K562 (cell line): ENCODE results near the gene GLI1. TPM values are rescaled to one million over a fixed set of nuclear protein-coding genes. Genes with fewer than 3 reads are reported as not detected.

Experiments used
- ATAC-seq: fragments of 200-7000 bp; cut with Tn5 transposase; 3 replicates; pipeline ENCODE4 v1.9.1; 2020; ENCODE audit warnings: moderate library complexity
- BruUV-seq: library from RNA; stranded (reverse); fragments of 400-500 nt; replicated peaks from 2 replicates; lab custom pipeline; 2021; lab: Mats Ljungman, UMichigan
- CTCF ChIA-PET: fragments of 300-600 bp; formaldehyde crosslinking; extraction: SDS; loops from one replicate; lab custom pipeline; 2021; ENCODE audit warnings: low intra/inter-chr PET ratio; lab: Yijun Ruan, JAX
- POLR2A ChIA-PET: fragments of 300-600, 350-650 bp; sonication (Branson Sonifier 250); formaldehyde crosslinking; extraction: SDS; loops from one replicate; lab custom pipeline; 2021; ENCODE audit warnings: antibody characterized with exemption, inconsistent platforms; lab: Yijun Ruan, JAX
- DNase-seq, 4 experiments: peaks; one replicate each; pipeline versions ENCODE4 v3.0.0 to v3.0.0-alpha.2; 2011 to 2018; ENCODE audit warnings: low spot score in 3 of 4, mixed read lengths in 3 of 4; ENCODE audit errors: extremely low read depth in 1 of 4
- FAIRE-seq: peaks from 2 replicates; lab custom pipeline; 2011; peaks lifted over from hg19 to GRCh38; lab: Jason Lieb, UNC
- H2AFZ ChIP-seq: 2 replicates; pipeline ENCODE4 v1.6.0; 2011; ENCODE audit warnings: low read depth, low read length, control low read depth, inconsistent platforms
- H3K27ac ChIP-seq: fragments of 200-600 bp; 3 replicates; pipeline ENCODE4 v1.8.0; 2011; ENCODE audit warnings: low read depth, mild to moderate bottlenecking, control low read depth, inconsistent platforms, low read length, moderate library complexity, mixed read lengths; ENCODE audit errors: extremely low read depth
- H3K27me3 ChIP-seq, 2 experiments: fragments of 300-600 bp in 1 of 2; 2 replicates in 1 of 2; 3 replicates in 1 of 2; pipeline versions ENCODE4 v1.6.0 to v1.8.0; 2011; ENCODE audit warnings: inconsistent platforms in 2 of 2, low read length in 2 of 2, mild to moderate bottlenecking in 1 of 2, mixed read lengths in 1 of 2, moderate library complexity in 1 of 2; ENCODE audit not compliant: control insufficient read depth in 2 of 2, insufficient read depth in 2 of 2
- H3K36me3 ChIP-seq: fragments of 300-600 bp; 3 replicates; pipeline ENCODE4 v1.8.0; 2011; ENCODE audit warnings: mild to moderate bottlenecking, low read length, inconsistent platforms; ENCODE audit not compliant: control insufficient read depth, insufficient read depth
- H3K4me1 ChIP-seq, 2 experiments: fragments of 200-600 bp in 1 of 2; replicated peaks in 1 of 2; 2 replicates in 1 of 2; 3 replicates in 1 of 2; pipeline versions ENCODE4 v1.5.1 to v1.8.0; 2011; ENCODE audit warnings: inconsistent platforms in 2 of 2, low read length in 2 of 2, mild to moderate bottlenecking in 1 of 2, mixed read lengths in 1 of 2, moderate library complexity in 1 of 2; ENCODE audit not compliant: control insufficient read depth in 2 of 2, insufficient read depth in 2 of 2
- H3K4me2 ChIP-seq: 2 replicates; pipeline ENCODE4 v1.6.1; 2011; ENCODE audit warnings: low read length, control low read depth, inconsistent platforms, mixed read lengths; ENCODE audit not compliant: insufficient read depth
- H3K4me3 ChIP-seq: fragments of 200-600 bp; sonication (generic), shearing (Covaris generic); 2 replicates; pipeline ENCODE4 v1.5.1; 2016; ENCODE audit warnings: control low read depth, inconsistent platforms
- H3K79me2 ChIP-seq: fragments of 200-600 bp; 3 replicates; pipeline ENCODE4 v1.8.0; 2011; ENCODE audit warnings: low read length, inconsistent platforms; ENCODE audit not compliant: control insufficient read depth, insufficient read depth
- H3K9ac ChIP-seq, 2 experiments: 2 replicates each; pipeline versions ENCODE4 v1.6.0 to v1.6.1; 2011; ENCODE audit warnings: low read depth in 2 of 2, low read length in 2 of 2, control low read depth in 1 of 2, inconsistent platforms in 1 of 2, mild to moderate bottlenecking in 1 of 2, mixed read lengths in 1 of 2; ENCODE audit not compliant: insufficient read depth in 1 of 2
- H3K9me1 ChIP-seq: one replicate; pipeline ENCODE4 v1.6.0; 2011; ENCODE audit warnings: inconsistent platforms, mild to moderate bottlenecking, low read length, moderate library complexity; ENCODE audit not compliant: control insufficient read depth, insufficient read depth
- H3K9me3 ChIP-seq: replicated peaks from 2 replicates; pipeline ENCODE4 v1.5.1; 2011; ENCODE audit warnings: low read depth, low read length, inconsistent platforms; ENCODE audit not compliant: control insufficient read depth, insufficient read depth
- H4K20me1 ChIP-seq: replicated peaks from 2 replicates; pipeline ENCODE4 v1.6.1; 2011; ENCODE audit warnings: low read length, inconsistent platforms, mixed read lengths; ENCODE audit not compliant: control insufficient read depth, insufficient read depth
- EP400 ChIP-seq: fragments of 450-650 bp; IDR thresholded peaks from 2 replicates; pipeline ENCODE4 v1.6.1; 2017; ENCODE audit warnings: antibody characterized with exemption, mild to moderate bottlenecking, moderate library complexity
- ZNF592 ChIP-seq: fragments of 450-650 bp; IDR thresholded peaks from 2 replicates; pipeline ENCODE4 v1.6.1; 2017; ENCODE audit warnings: antibody characterized with exemption, mild to moderate bottlenecking
- WGBS: fragments of 100-300 bp; shearing (Covaris generic); methylation state at CpG from one replicate; pipeline ENCODE4 v1.1.6; 2016; ENCODE audit warnings: low coverage, mixed read lengths; ENCODE audit not compliant: insufficient coverage; ENCODE audit errors: missing lambda C conversion rate; 5-methylcytosine and 5-hydroxymethylcytosine counted together
- in situ Hi-C: fragments of 300-500 bp; cut with MboI; formaldehyde crosslinking; loops from 4 replicates; pipeline ENCODE4 v1.15.0; 2018; ENCODE audit warnings: inconsistent platforms, mixed read lengths
- intact Hi-C: fragments of 100-400 bp; cut with micrococcal nuclease; formaldehyde crosslinking; loops from 2 replicates; pipeline ENCODE4 v1.14.2; 2022
- polyA plus RNA-seq, 8 experiments: library from polyadenylated mRNA; depleted of rRNA in 4 of 8; stranded (reverse) in 5 of 8; unstranded in 3 of 8; fragments of >200 nt; fragmentation: Nextera tagmentation in 2 of 8; fragmentation: Illumina TruSeq in 1 of 8; extraction: Ambion mirVana in 2 of 8; extraction: Trizol in 1 of 8; gene quantifications; 2 replicates each; pipeline versions ENCODE4 v1.2.1 to v1.2.3, GENCODE V29; 2011 to 2014; ENCODE audit warnings: inconsistent platforms in 1 of 8, missing spikeins in 1 of 8
- total RNA-seq, 7 experiments: library from RNA; depleted of rRNA in 6 of 7; stranded (reverse); fragments of >200 nt in 6 of 7; fragmentation: Illumina TruSeq in 2 of 7; extraction: Trizol in 2 of 7; gene quantifications; 2 replicates each; pipeline versions ENCODE4 v1.2.1 to v1.2.3, GENCODE V29; 2011 to 2021; ENCODE audit warnings: low replicate concordance in 1 of 7

GLI1 gene
- total and polyA plus RNA-seq, 9 of the 15 experiments (the other 6 are each of a cell fraction or from before 2014, with no cell fraction given) = 0.24 to 3.7 (median 0.61) TPM

DNA sequence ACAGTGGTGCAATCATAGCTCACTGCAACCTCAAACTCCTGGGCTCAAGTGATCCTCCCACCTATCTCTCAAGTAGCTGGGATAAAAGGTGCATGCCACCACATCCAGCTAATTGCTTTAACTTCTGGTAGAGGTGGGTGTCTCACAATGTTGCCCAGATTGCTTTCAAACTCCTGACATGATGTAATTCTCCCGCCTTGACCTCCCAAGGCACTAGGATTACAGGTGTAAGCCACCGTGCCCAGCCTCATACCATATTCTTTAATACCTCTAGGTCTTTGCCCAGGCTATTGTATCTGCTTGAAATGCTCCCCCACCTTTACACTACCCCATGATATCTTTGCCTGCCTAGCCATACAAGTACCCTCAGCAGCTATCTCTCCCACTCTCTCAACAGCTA lies 40.1 kb upstream of the GLI1 start:
- no peak for ATAC-seq
- no peak overlapping the region for H3K4me3 ChIP-seq
- H2AFZ ChIP-seq = no peak overlapping the region
- peaks cover 7% of the 10 kb centered on the region; the same call in 1 of the 3 replicates for H3K36me3 ChIP-seq
- in situ Hi-C loops (no loop called here), intact Hi-C loops (no loop called here)
- no peak for FAIRE-seq
- no peak for TF ChIP-seq EP400
- TF ChIP-seq ZNF592 = no peak
- POLR2A ChIA-PET = interaction anchor here (0.8 to 2.2 kb wide), 5 partner anchors 9 to 19 kb away, joined by 3 to 11 read pairs (median 5); partner anchors contain the start of gene INHBC
- H3K79me2 ChIP-seq = peaks cover 12% of the 10 kb centered on the region
- peaks cover 14 to 22% of the 10 kb centered on the region in 2 experiments for H3K4me1 ChIP-seq
- H3K27ac ChIP-seq = no peak overlapping the region
- H3K27me3 ChIP-seq = no peaks in the 10 kb centered on the region
- H3K9me3 ChIP-seq = no peaks in the 10 kb centered on the region
- no peak overlapping the region for H3K4me2 ChIP-seq
- 93% methylated on average over 2 of the region's 2 CpGs for WGBS
- DNase-seq = no peak
- H3K9me1 ChIP-seq = no peaks in the 10 kb centered on the region
- no peak overlapping the region for H3K9ac ChIP-seq
- no TSS peak for BruUV-seq
- no peaks in the 10 kb centered on the region for H4K20me1 ChIP-seq
- CTCF ChIA-PET = no interaction called here
